HCT116 (cell line): ENCODE measurements around the gene ADAMTS15. TPM values are rescaled to one million over a fixed set of nuclear protein-coding genes. Genes with fewer than 3 reads are reported as not detected.

Source experiments
- ATAC-seq: fragments of 200-7000 bp; cut with Tn5 transposase; 2 replicates; pipeline ENCODE4 v1.9.1; 2020; ENCODE audit warnings: mild to moderate bottlenecking, moderate library complexity
- BruUV-seq: library from RNA; stranded (reverse); fragments of 400-500 nt; replicated peaks from 2 replicates; lab custom pipeline; 2021; lab: Mats Ljungman, UMichigan
- CTCF ChIA-PET: fragments of 300-600 bp; sonication (Branson Sonifier 250); formaldehyde crosslinking; loops from one replicate; lab custom pipeline; 2021; ENCODE audit warnings: antibody characterized with exemption; lab: Charles Lee
- POLR2A ChIA-PET: fragments of 300-600, 350-600 bp; sonication (Branson Sonifier 250); formaldehyde crosslinking; loops from one replicate; lab custom pipeline; 2021; ENCODE audit warnings: antibody characterized with exemption; lab: Charles Lee
- RAD21 ChIA-PET, 2 experiments: fragments of 300-600 bp; sonication (Branson Sonifier 250); formaldehyde crosslinking; loops; one replicate each; lab custom pipeline; 2023; ENCODE audit warnings: low total read pairs in 2 of 2; ENCODE audit not compliant: uncharacterized antibody in 2 of 2, unreplicated experiment in 2 of 2, low non-redundant PET in 1 of 2; lab: Charles Lee
- DNase-seq: peaks from one replicate; pipeline ENCODE4 v3.0.0-alpha.2; 2010; ENCODE audit warnings: low read depth, low spot score
- H2AFZ ChIP-seq: fragments of 200-600 bp; shearing (Covaris generic), sonication (generic); 2 replicates; pipeline ENCODE4 v1.6.1; 2017; ENCODE audit warnings: low read depth, mixed run types, mixed read lengths, antibody characterized with exemption, low read length; ENCODE audit not compliant: poor library complexity, severe bottlenecking
- H3K27ac ChIP-seq: 2 replicates; pipeline ENCODE4 v1.5.1; 2012; ENCODE audit warnings: low read depth, low read length
- H3K27me3 ChIP-seq: fragments of 200-600 bp; sonication (generic); 2 replicates; pipeline ENCODE4 v1.6.1; 2016; ENCODE audit warnings: mixed run types, low read length, mixed read lengths; ENCODE audit not compliant: insufficient read depth
- H3K36me3 ChIP-seq, 2 experiments: fragments of 200-500 bp in 1 of 2; fragments of 200-600 bp in 1 of 2; sonication (Bioruptor generic) in 1 of 2; sonication (generic) in 1 of 2; 2 replicates each; pipeline versions ENCODE4 v1.5.1 to v1.6.1; 2014 to 2016; ENCODE audit warnings: low read length in 2 of 2, inconsistent platforms in 1 of 2, mixed read lengths in 1 of 2, mixed run types in 1 of 2; ENCODE audit not compliant: insufficient read depth in 2 of 2, control insufficient read depth in 1 of 2
- H3K4me1 ChIP-seq, 2 experiments: fragments of 200-600 bp in 1 of 2; sonication (generic) in 1 of 2; 2 replicates each; pipeline versions ENCODE4 v1.5.1 to v1.6.1; 2012 to 2017; ENCODE audit warnings: low read length in 2 of 2, inconsistent platforms in 1 of 2, mild to moderate bottlenecking in 1 of 2, mixed read lengths in 1 of 2, mixed run types in 1 of 2, moderate library complexity in 1 of 2; ENCODE audit not compliant: insufficient read depth in 2 of 2, control insufficient read depth in 1 of 2
- H3K4me2 ChIP-seq: fragments of 200-600 bp; sonication (generic); 2 replicates; pipeline ENCODE4 v1.6.1; 2017; ENCODE audit warnings: mixed run types, low read length, mixed read lengths
- H3K4me3 ChIP-seq, 2 experiments: fragments of 200-600 bp in 1 of 2; sonication (generic) in 1 of 2; replicated peaks in 1 of 2; 2 replicates each; pipeline ENCODE4 v1.5.1; 2011 to 2016; ENCODE audit warnings: low read length in 2 of 2, control low read depth in 1 of 2, low read depth in 1 of 2, mild to moderate bottlenecking in 1 of 2, mixed read lengths in 1 of 2, mixed run types in 1 of 2
- H3K79me2 ChIP-seq: fragments of 200-600 bp; sonication (generic); 2 replicates; pipeline ENCODE4 v1.6.1; 2017; ENCODE audit warnings: mild to moderate bottlenecking, mixed run types, low read length, moderate library complexity, mixed read lengths; ENCODE audit not compliant: insufficient read depth
- H3K9ac ChIP-seq: fragments of 200-600 bp; sonication (generic); 2 replicates; pipeline ENCODE4 v1.6.1; 2016; ENCODE audit warnings: low read length, mixed read lengths
- H3K9me2 ChIP-seq: fragments of 200-600 bp; sonication (generic), shearing (Covaris generic); 2 replicates; pipeline ENCODE4 v1.6.1; 2017; ENCODE audit warnings: mixed run types, mild to moderate bottlenecking, moderate library complexity; ENCODE audit not compliant: insufficient read depth
- H3K9me3 ChIP-seq, 2 experiments: fragments of 200-500 bp in 1 of 2; fragments of 200-600 bp in 1 of 2; sonication (Bioruptor generic) in 1 of 2; sonication (generic) in 1 of 2; 2 replicates each; pipeline ENCODE4 v1.6.1; 2014 to 2017; ENCODE audit warnings: low read length in 2 of 2, mixed read lengths in 2 of 2, inconsistent platforms in 1 of 2, low read depth in 1 of 2, mild to moderate bottlenecking in 1 of 2, mixed run types in 1 of 2, moderate library complexity in 1 of 2; ENCODE audit not compliant: control insufficient read depth in 1 of 2, insufficient read depth in 1 of 2
- H4K20me1 ChIP-seq: fragments of 200-600 bp; sonication (generic), shearing (Covaris generic); 2 replicates; pipeline ENCODE4 v1.6.1; 2017; ENCODE audit warnings: mixed run types, mild to moderate bottlenecking, moderate library complexity; ENCODE audit not compliant: insufficient read depth
- ATF3 ChIP-seq: IDR thresholded peaks from 2 replicates; pipeline ENCODE4 v1.6.1; 2012
- CBX3 ChIP-seq: IDR thresholded peaks from 2 replicates; pipeline ENCODE4 v1.6.1; 2012; ENCODE audit warnings: low read depth
- CTCF ChIP-seq, 3 experiments: fragments of 200-600 bp in 1 of 3; sonication (generic) in 1 of 3; IDR thresholded peaks in 2 of 3; conservative IDR thresholded peaks in 1 of 3; 2 replicates each; pipeline ENCODE4 v1.5.1; 2012 to 2017; ENCODE audit warnings: low read depth in 2 of 3, low read length in 2 of 3, antibody characterized with exemption in 1 of 3, borderline replicate concordance in 1 of 3, control low read depth in 1 of 3, mild to moderate bottlenecking in 1 of 3, mixed read lengths in 1 of 3, mixed run types in 1 of 3, moderate library complexity in 1 of 3; ENCODE audit not compliant: insufficient read depth in 1 of 3
- ELF1 ChIP-seq: IDR thresholded peaks from 2 replicates; pipeline ENCODE4 v1.6.1; 2012; ENCODE audit warnings: low read depth, borderline replicate concordance
- EZH2 ChIP-seq: fragments of 200-600 bp; sonication (generic); IDR thresholded peaks from 2 replicates; pipeline ENCODE4 v1.6.1; 2017; ENCODE audit warnings: antibody characterized with exemption, mixed run types
- FOSL1 ChIP-seq: IDR thresholded peaks from 2 replicates; pipeline ENCODE4 v1.6.1; 2012; ENCODE audit warnings: low read depth
- JUND ChIP-seq: IDR thresholded peaks from 2 replicates; pipeline ENCODE4 v1.6.1; 2012
- MAX ChIP-seq: IDR thresholded peaks from 2 replicates; pipeline ENCODE4 v1.6.1; 2012
- RAD21 ChIP-seq: IDR thresholded peaks from 2 replicates; pipeline ENCODE4 v1.6.1; 2012; ENCODE audit warnings: low read depth, mild to moderate bottlenecking
- REST ChIP-seq: IDR thresholded peaks from 2 replicates; pipeline ENCODE4 v1.6.1; 2012; ENCODE audit warnings: low read depth
- SP1 ChIP-seq: IDR thresholded peaks from 2 replicates; pipeline ENCODE4 v1.6.1; 2012; ENCODE audit warnings: low read depth
- SRF ChIP-seq: IDR thresholded peaks from 2 replicates; pipeline ENCODE4 v1.6.1; 2012; ENCODE audit warnings: low read depth
- ZBTB33 ChIP-seq: IDR thresholded peaks from 2 replicates; pipeline ENCODE4 v1.6.1; 2011; ENCODE audit warnings: mild to moderate bottlenecking, low read length, moderate library complexity; ENCODE audit not compliant: insufficient replicate concordance; ENCODE audit errors: extremely low read depth
- ZFX ChIP-seq: fragments of 450-650 bp; IDR thresholded peaks from 2 replicates; pipeline ENCODE4 v1.6.1; 2017
- ZNF274 ChIP-seq: fragments of 200-500 bp; sonication (Bioruptor generic); IDR thresholded peaks from 2 replicates; pipeline ENCODE4 v1.6.1; 2014; ENCODE audit warnings: mild to moderate bottlenecking, low read depth, low read length, inconsistent platforms
- intact Hi-C: fragments of 100-400 bp; cut with micrococcal nuclease; formaldehyde crosslinking; loops from 2 replicates; pipeline ENCODE4 v1.10.0; 2022
- total RNA-seq: library from RNA; stranded (reverse); gene quantifications from one replicate; pipeline ENCODE4 v1.2.1, GENCODE V29; 2021; ENCODE audit not compliant: unreplicated experiment

Gene ADAMTS15
- total RNA-seq, 1 experiment from 2014 or later = 0.44 TPM

- Histone ChIP-seq H3K9ac (no peak overlapping the region), H2AFZ (no peak overlapping the region), H3K9me2 (no peaks in the 10 kb centered on the region), H4K20me1 (no peaks in the 10 kb centered on the region), H3K27ac (no peak overlapping the region), H3K9me3 (no peaks in the 10 kb centered on the region), H3K36me3 (no peaks in the 10 kb centered on the region), H3K4me1 (peaks cover 0 to 7% of the 10 kb centered on the region in 2 experiments; a peak in 2 of 4 replicates), H3K79me2 (no peaks in the 10 kb centered on the region), H3K4me2 (no peak overlapping the region), H3K4me3 (no peak overlapping the region), H3K27me3 (peaks cover 7% of the 10 kb centered on the region; the same call in 1 of the 2 replicates)
- DNase-seq (no peak), ATAC-seq (no peak)
- RAD21 ChIA-PET = no interaction called here
- intact Hi-C loops = no loop called here
- POLR2A ChIA-PET = no interaction called here
- CTCF ChIA-PET = no interaction called here
- TF ChIP-seq CBX3 (no peak), MAX (no peak), ZFX (no peak), ZNF274 (no peak), RAD21 (no peak), ELF1 (no peak), ZBTB33 (no peak), JUND (no peak), SRF (no peak), CTCF (IDR thresholded peaks at IDR 0.05 in 2 of 3, conservative IDR thresholded peaks at IDR 0.05 in 1 of 3; ENCODE audit: borderline replicate concordance in 1 of 3, insufficient read depth in 1 of 3, low read depth in 2 of 3, low read length in 2 of 3) (no peak), FOSL1 (no peak), ATF3 (no peak), SP1 (no peak), REST (no peak), EZH2 (no peak)
- BruUV-seq = no TSS peak
Observed at GRCh38 chr11:130405428-130405827, 43.0 kb upstream of the ADAMTS15 start.
